Lower leg skin (tissue), 4 donors: Measurements from ENCODE around the gene POC1B. TPM values are rescaled to one million over a fixed set of nuclear protein-coding genes. Genes with fewer than 3 reads are reported as not detected.
A peak's percentile ranks its signal among the peaks of the same experiment; 100 is the strongest.

ENCODE experiments used
- DNase-seq, 2 donors: peaks; one replicate each; pipeline ENCODE4 v3.0.0-alpha.2; 2019; ENCODE audit warnings: low spot score in 2 of 2
- H3K4me3 ChIP-seq: fragments of 200-600 bp; sonication (generic); 2 replicates; pipeline ENCODE4 v1.5.1; 2017; ENCODE audit warnings: mild to moderate bottlenecking, low read depth; ENCODE audit not compliant: poor library complexity, severe bottlenecking
- POLR2A ChIP-seq, 2 donors: fragments of 450-650 bp; IDR thresholded peaks; one replicate each; pipeline ENCODE4 v1.6.1; 2016 to 2017; ENCODE audit warnings: antibody characterized with exemption in 2 of 2, mild to moderate bottlenecking in 1 of 2, moderate library complexity in 1 of 2
- WGBS, 2 donors: methylation state at CpG; one replicate each; pipeline ENCODE4 v1.1.5; 2018; 5-methylcytosine and 5-hydroxymethylcytosine counted together
- intact Hi-C: fragments of 100-400 bp; cut with DNase I; formaldehyde crosslinking; loops from one replicate; pipeline ENCODE4 v1.15.0; 2023; ENCODE audit warnings: low total_unique reads
- total RNA-seq, 4 donors: library from RNA; depleted of rRNA; stranded (reverse); fragments of >200 nt; gene quantifications; one replicate each; pipeline ENCODE4 v1.1.0, GENCODE V29; 2016
- TF ChIP-seq, protein P1 (sequence below), 3 donors: fragments of 450-650 bp; IDR thresholded peaks; one replicate each; pipeline ENCODE4 v1.5.1; 2016; ENCODE audit warnings: antibody characterized with exemption in 3 of 3, mild to moderate bottlenecking in 3 of 3, moderate library complexity in 2 of 3

The POC1B gene
- total RNA-seq, 4 donors from 2014 or later: 10.5 to 15.9 (median 14.7) TPM

- intact Hi-C loops: no loop called here
- no peak for TF ChIP-seq POLR2A (IDR thresholded peaks at IDR 0.05)
- TF ChIP-seq, protein P1, sequence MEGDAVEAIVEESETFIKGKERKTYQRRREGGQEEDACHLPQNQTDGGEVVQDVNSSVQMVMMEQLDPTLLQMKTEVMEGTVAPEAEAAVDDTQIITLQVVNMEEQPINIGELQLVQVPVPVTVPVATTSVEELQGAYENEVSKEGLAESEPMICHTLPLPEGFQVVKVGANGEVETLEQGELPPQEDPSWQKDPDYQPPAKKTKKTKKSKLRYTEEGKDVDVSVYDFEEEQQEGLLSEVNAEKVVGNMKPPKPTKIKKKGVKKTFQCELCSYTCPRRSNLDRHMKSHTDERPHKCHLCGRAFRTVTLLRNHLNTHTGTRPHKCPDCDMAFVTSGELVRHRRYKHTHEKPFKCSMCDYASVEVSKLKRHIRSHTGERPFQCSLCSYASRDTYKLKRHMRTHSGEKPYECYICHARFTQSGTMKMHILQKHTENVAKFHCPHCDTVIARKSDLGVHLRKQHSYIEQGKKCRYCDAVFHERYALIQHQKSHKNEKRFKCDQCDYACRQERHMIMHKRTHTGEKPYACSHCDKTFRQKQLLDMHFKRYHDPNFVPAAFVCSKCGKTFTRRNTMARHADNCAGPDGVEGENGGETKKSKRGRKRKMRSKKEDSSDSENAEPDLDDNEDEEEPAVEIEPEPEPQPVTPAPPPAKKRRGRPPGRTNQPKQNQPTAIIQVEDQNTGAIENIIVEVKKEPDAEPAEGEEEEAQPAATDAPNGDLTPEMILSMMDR (IDR thresholded peaks at IDR 0.05): no peak
- DNase-seq: no peak
- H3K4me3 ChIP-seq: no peak overlapping the region
- WGBS, 2 donors: 93 to 96% methylated on average over 3 of the region's 3 CpGs
Observed at GRCh38 chr12:89537389-89537788, 11.5 kb upstream of the POC1B start.

GRCh38 chr12:89529738-89530137 is 3.9 kb upstream of the POC1B start:
- 39 to 59% methylated on average over 1 of the region's 1 CpG for WGBS, 2 donors
- intact Hi-C loops: loop anchor here (10.0 kb wide), 2 partner anchors 485 to 515 kb away; no protein-coding TSS in a partner anchor
- TF ChIP-seq, protein P1 (IDR thresholded peaks at IDR 0.05): peak in 1 of 3 donors; percentile 33
- TF ChIP-seq POLR2A (IDR thresholded peaks at IDR 0.05): no peak
- no peak overlapping the region for H3K4me3 ChIP-seq
- no peak for DNase-seq

GRCh38 chr12:89528434-89528833 is 2.6 kb upstream of the POC1B start:
- no peak for TF ChIP-seq POLR2A (IDR thresholded peaks at IDR 0.05)
- TF ChIP-seq, protein P1 (IDR thresholded peaks at IDR 0.05): no peak
- no peak overlapping the region for H3K4me3 ChIP-seq
- WGBS, 2 donors: 69 to 70% methylated on average over 4 of the region's 4 CpGs
- no peak for DNase-seq
- intact Hi-C loops: loop anchor here (10.0 kb wide), 2 partner anchors 484 to 514 kb away; no protein-coding TSS in a partner anchor

GRCh38 chr12:89525305-89525823 is 483 bp downstream of the POC1B start:
- intact Hi-C loops: loop anchor here (10.0 kb wide), 2 partner anchors 481 to 511 kb away; no protein-coding TSS in a partner anchor
- H3K4me3 ChIP-seq: peak overlapping the region; percentile 97
- peak in 1 of 2 donors; percentile 87 for DNase-seq
- WGBS, 2 donors: 0% methylated on average over 26 to 47 of the region's 53 CpGs
- TF ChIP-seq, protein P1 (IDR thresholded peaks at IDR 0.05): no peak
- TF ChIP-seq POLR2A (IDR thresholded peaks at IDR 0.05): no peak

- WGBS, 2 donors: 1 to 2% methylated on average over 40 to 43 of the region's 43 CpGs
Observed at GRCh38 chr12:89524541-89525304, 1.1 kb downstream of the POC1B start, which contains the start of gene GALNT4. Gene GALNT4 (minus strand): TSS chr12:89524796. CDS start chr12:89524549, 247 bp downstream.

More at GRCh38 chr12:89524541-89525304, 1.1 kb downstream of the POC1B start, which contains the start of gene GALNT4:
- peak; percentile 85 to 97 for DNase-seq
- intact Hi-C loops: loop anchor here (10.0 kb wide), 2 partner anchors 480 to 510 kb away; no protein-coding TSS in a partner anchor
- TF ChIP-seq, protein P1 (IDR thresholded peaks at IDR 0.05): peak in 1 of 3 donors; percentile 51
- no peak for TF ChIP-seq POLR2A (IDR thresholded peaks at IDR 0.05)
- H3K4me3 ChIP-seq: peak within 1 kb of the TSS; percentile 97
